Measurements from ENCODE around the gene RFESD. TPM values are rescaled to one million over a fixed set of nuclear protein-coding genes. Genes with fewer than 3 reads are reported as not detected.

Gene RFESD
- total and polyA plus RNA-seq, 2 of the 4 experiments (the other 2 are of a cell fraction), result 1.5 to 2.7 TPM

GRCh38 chr5:95671826-95672225 lies 25.2 kb downstream of the RFESD start:
- H2BK120ac ChIP-seq (ENCODE audit: low read depth, low read length), result no peak overlapping the region
- WGBS, 2 experiments (ENCODE audit: extremely low coverage in 2 of 2, insufficient read length in 1 of 2), result no CpG with 5 or more reads among the region's 1 CpG
- intact Hi-C loops (cut with micrococcal nuclease), result no loop called here
- in situ Hi-C loops (cut with MboI; ENCODE audit: low sequenced_read_pairs), result no loop called here
- 0 out of 2 replicates have a peak overlapping the region, but pooled peaks have one; percentile 25 for H3K14ac ChIP-seq (replicated peaks; ENCODE audit: low read depth, low read length)
- 0 out of 2 replicates have a peak overlapping the region, but pooled peaks have one; percentile 15 for H3K4ac ChIP-seq (ENCODE audit: low read depth, low read length)
- H3K9ac ChIP-seq (ENCODE audit: low read depth, low read length), result no peak overlapping the region
- no peak overlapping the region for H3K23ac ChIP-seq (ENCODE audit: low read depth, low read length)
- dilution Hi-C loops (cut with HindIII; ENCODE audit: low sequenced_read_pairs, unreplicated experiment), result no loop called here
- ATAC-seq (ENCODE audit: low read depth) (no peak), DNase-seq (no peak)
- no peak overlapping the region for H3K4me2 ChIP-seq (ENCODE audit: low read depth, low read length)
- peaks cover 14% of the 10 kb centered on the region for H3K4me1 ChIP-seq (ENCODE audit: control insufficient read depth, insufficient read depth, low read length)
- no peak overlapping the region for H3K56ac ChIP-seq (ENCODE audit: extremely low read depth, insufficient read depth, low read length)
- POLR2A ChIA-PET (ENCODE audit: unreplicated experiment), result interaction anchor here (0.6 to 0.9 kb wide), 2 partner anchors 59 to 104 kb away, joined by 7 to 8 read pairs; partner anchors contain the start of gene RHOBTB3
- H2AK9ac ChIP-seq (replicated peaks; ENCODE audit: low read depth, low read length, poor library complexity), result no peak overlapping the region
- TF ChIP-seq RAD21 (IDR thresholded peaks at IDR 0.05; ENCODE audit: low read length), result no peak
- TF ChIP-seq MAZ (IDR thresholded peaks at IDR 0.05; ENCODE audit: borderline replicate concordance, low read depth, low read length), result no peak
- no peak for TF ChIP-seq CHD1 (IDR thresholded peaks at IDR 0.05; ENCODE audit: low read depth, low read length)
- no peak for TF ChIP-seq SMC3 (IDR thresholded peaks at IDR 0.05; ENCODE audit: low read depth, low read length)
- H3K9me3 ChIP-seq (ENCODE audit: control insufficient read depth, insufficient read depth, low read length), result no peaks in the 10 kb centered on the region
- H2AK5ac ChIP-seq (ENCODE audit: low read depth, low read length), result no peak overlapping the region
- H3K9me1 ChIP-seq (ENCODE audit: insufficient read depth, low read length), result peaks cover 4% of the 10 kb centered on the region
- H4K91ac ChIP-seq (ENCODE audit: insufficient read depth, low read depth, low read length), result no peak overlapping the region
- no peak overlapping the region for H2AFZ ChIP-seq (replicated peaks; ENCODE audit: low read length, poor library complexity)
- 0 out of 4 replicates have a peak, but pooled peaks cover 0 to 4% of the 10 kb centered on the region in 2 experiments for H3K79me1 ChIP-seq (ENCODE audit: low read depth in 1 of 2, low read length in 2 of 2)
- no peaks in the 10 kb centered on the region for H3K27me3 ChIP-seq (ENCODE audit: control insufficient read depth, insufficient read depth, low read length)
- 0 out of 2 replicates have a peak overlapping the region, but pooled peaks have one; percentile 11 for H2BK20ac ChIP-seq (ENCODE audit: low read depth, low read length)
- H3K27ac ChIP-seq (ENCODE audit: insufficient read depth, low read length), result no peak overlapping the region
- no peak overlapping the region; the same call in 2 of the 3 replicates for H2BK15ac ChIP-seq (ENCODE audit: low read depth, low read length)
- H3K36me3 ChIP-seq (ENCODE audit: control insufficient read depth, insufficient read depth, low read length), result no peaks in the 10 kb centered on the region
- H4K20me1 ChIP-seq (ENCODE audit: insufficient read depth, low read length), result no peaks in the 10 kb centered on the region
- no peak overlapping the region for H2BK5ac ChIP-seq (ENCODE audit: low read depth, low read length, poor library complexity, severe bottlenecking)
- 0 out of 2 replicates have a peak overlapping the region, but pooled peaks have one; percentile 12 for H3K18ac ChIP-seq (ENCODE audit: low read depth, low read length)
- H4K5ac ChIP-seq (ENCODE audit: low read depth, low read length), result no peak overlapping the region
- no peak overlapping the region for H3K4me3 ChIP-seq (ENCODE audit: insufficient read depth, low read depth, low read length)
- H4K8ac ChIP-seq (ENCODE audit: low read depth in 2 of 2, low read length in 2 of 2), result no peak overlapping the region
- no TSS peak for BruUV-seq (replicated peaks)
- CTCF ChIA-PET, result interaction anchor here (0.7 kb wide), 1 partner anchor 25 kb away, joined by 3 read pairs; no protein-coding TSS in a partner anchor

All from IMR-90 (cell line).